C4-2B (cell line): ENCODE results near the gene SPSB4.
A peak's percentile ranks its signal among the peaks of the same experiment; 100 is the strongest.

Experiments used
- H3K27ac ChIP-seq: fragments of 450-650 bp; 2 replicates; pipeline ENCODE4 v1.5.1; 2017
- CTCF ChIP-seq: fragments of 450-650 bp; conservative IDR thresholded peaks from 2 replicates; pipeline ENCODE4 v1.5.1; 2017; ENCODE audit warnings: mild to moderate bottlenecking
- ZFX ChIP-seq: fragments of 450-650 bp; IDR thresholded peaks from 2 replicates; pipeline ENCODE4 v1.6.1; 2017

Gene SPSB4

DNA sequence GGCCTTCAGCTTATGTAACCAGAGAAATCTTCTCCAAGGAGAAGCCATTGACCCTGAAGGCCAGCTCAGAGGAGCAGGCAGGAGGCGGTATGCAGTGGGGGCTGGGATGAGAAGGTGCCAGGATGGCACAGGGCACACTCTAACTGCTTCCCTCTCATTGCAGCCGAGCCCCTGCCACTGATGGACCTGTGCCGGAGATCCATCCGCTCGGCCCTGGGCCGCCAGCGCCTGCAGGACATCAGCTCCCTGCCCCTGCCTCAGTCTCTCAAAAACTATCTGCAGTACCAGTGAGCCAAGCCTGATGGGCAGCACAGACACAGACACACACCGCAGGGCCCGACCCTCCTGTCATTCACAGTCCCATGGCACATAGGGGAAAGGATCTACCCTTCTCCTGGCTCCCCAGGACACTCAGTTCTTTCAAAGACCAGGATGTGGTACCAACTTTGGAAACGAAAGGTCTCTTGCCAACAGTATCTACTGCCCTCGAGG, 95.9 kb downstream of the SPSB4 start:
- H3K27ac ChIP-seq, result 0 out of 2 replicates have a peak overlapping the region, but pooled peaks have one; percentile 0
- TF ChIP-seq CTCF (no peak), ZFX (no peak)

DNA sequence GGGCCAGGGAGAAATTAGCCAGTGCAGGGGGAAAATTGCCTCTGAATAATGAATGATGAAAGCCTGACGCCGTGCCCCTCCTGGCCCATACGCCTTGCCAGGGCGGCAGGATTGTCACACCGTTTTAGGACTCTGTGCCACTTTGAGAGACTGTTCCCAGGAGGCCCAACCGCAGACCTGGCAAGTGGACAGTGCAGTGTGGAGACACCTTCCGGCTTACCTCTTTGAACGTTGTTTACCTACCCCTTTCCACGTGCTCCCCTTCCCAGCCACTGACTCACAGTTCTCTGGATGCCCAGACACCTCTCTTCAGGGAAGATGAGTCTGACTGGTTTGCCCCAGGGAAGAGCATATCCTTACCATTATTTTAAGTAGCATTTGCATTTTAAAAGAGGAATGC, 96.5 kb downstream of the SPSB4 start:
- H3K27ac ChIP-seq, result 0 out of 2 replicates have a peak overlapping the region, but pooled peaks have one; percentile 0
- no peak for TF ChIP-seq CTCF
- TF ChIP-seq ZFX, result no peak

DNA sequence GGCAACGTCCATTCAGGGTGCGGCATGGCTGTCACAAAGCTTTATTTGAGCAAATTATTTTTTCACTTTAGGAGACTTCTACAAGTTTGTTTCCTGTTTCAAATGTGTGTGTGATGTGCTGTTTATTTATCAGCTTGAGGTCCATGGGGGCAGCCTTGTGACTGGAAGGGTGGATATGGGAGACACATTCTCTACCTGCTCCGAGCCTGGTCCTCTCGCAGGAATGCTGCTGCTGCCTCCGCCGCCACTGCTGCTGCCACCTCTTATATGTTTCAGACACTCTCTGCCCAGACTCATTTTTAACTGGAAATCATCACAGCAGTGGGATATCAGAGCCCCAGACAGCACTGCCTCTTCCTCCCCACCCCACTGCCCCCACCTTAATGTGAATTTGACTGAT, 97.0 kb downstream of the SPSB4 start:
- 0 out of 2 replicates have a peak overlapping the region, but pooled peaks have one; percentile 0 for H3K27ac ChIP-seq
- no peak for TF ChIP-seq CTCF
- no peak for TF ChIP-seq ZFX

DNA sequence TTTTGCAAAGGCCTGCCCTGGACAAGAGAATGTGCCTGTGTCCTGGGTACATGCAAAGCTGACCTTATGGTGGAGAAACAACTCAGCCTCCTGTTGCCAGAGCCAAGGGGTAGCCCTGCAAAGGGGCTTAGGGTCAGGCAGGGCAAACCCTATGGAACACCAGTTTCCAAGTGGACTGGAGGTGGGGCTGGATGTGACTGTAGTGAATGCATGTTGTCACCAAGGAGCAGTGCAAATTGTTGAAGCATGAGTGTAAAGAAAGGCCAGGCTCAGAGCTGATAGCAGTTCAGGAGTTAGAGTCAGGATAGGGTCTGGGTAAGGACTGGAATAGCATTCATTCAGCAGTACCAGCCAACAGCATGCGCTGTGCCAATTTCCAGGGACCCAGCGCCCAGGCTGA, 97.6 kb downstream of the SPSB4 start:
- no peak overlapping the region for H3K27ac ChIP-seq
- TF ChIP-seq ZFX, result no peak
- TF ChIP-seq CTCF, result no peak

DNA sequence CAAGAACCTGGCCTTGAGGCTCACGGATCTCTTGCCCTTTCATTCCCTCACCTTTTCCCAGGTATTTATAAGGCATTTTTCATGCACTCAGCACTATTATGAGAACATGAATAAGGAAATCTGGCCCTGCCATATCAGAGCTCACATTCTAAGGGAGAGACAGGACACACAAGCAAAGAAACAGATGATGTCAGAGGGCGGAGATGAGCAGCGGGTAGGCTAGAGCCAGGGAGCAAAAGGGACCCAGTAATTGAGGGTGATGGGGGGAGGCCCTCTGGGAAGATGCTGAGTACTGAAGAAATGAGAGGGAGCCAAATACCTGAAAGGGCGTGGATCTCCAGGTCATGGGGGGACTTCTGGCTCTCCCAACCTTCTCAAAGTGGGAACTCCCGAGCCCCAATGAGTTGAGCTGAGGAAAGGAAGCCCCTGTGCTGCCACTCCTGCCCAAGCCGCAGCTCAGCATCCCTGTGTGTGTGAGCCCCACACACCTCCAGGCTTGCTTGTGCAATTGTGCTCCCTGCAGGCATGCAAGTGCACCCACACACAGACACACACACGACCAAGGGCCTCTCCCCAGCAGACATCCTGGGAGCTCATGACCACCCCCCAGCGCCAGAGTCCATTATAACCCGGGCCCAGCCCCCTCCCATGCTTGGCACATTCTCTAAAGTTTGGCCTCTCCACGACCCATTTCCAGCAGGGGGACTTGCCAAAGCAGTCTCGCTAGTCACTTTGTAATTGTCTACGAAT, 99.1 kb downstream of the SPSB4 start:
- no peak for TF ChIP-seq ZFX
- no peak for TF ChIP-seq CTCF

GRCh38 chr3:141150931-141151330, 99.8 kb downstream of the SPSB4 start:
- TF ChIP-seq ZFX (no peak), CTCF (no peak)

More for the DNA sequence above, 99.1 kb downstream of the SPSB4 start:
- no peak overlapping the region for H3K27ac ChIP-seq

DNA sequence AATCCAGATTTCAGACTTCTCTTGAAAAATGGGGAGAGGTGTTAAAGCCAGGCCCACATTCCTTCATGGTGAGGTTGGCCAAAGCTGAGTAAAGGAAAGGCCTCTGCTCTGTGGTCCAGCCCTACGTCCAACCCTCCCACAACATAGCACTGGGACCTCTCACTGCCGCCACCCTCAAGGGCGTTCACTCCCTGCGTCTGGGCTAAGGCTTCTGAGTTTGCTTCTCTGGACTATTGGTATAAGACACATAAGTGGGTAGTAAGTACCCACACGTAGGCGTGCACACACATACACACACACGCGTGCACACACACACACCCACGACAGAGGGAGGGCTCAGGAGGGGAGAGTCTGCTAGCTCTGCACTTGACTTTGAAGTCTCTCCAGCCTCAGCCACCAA, 100.3 kb downstream of the SPSB4 start:
- H3K27ac ChIP-seq, result no peak overlapping the region

More at GRCh38 chr3:141150931-141151330, 99.8 kb downstream of the SPSB4 start:
- H3K27ac ChIP-seq, result no peak overlapping the region

More for the DNA sequence above, 100.3 kb downstream of the SPSB4 start:
- TF ChIP-seq ZFX (no peak), CTCF (no peak)
